ENCODE data around the gene MUC4.
"Not testable (repeated sequence)": the region's sequence is repeated elsewhere in the genome, so short reads cannot be mapped to it uniquely, and the experiment has no call there.

The MUC4 gene

GRCh38 chr3:195806211-195806915 lies 5.4 kb downstream of the MUC4 start:
- no peak for DNase-seq (ENCODE audit: insufficient read length, low spot score)
- no peak for TF ChIP-seq POLR2A (IDR thresholded peaks at IDR 0.05; ENCODE audit: low read depth, low read length)
- TF ChIP-seq POU2F2 (IDR thresholded peaks at IDR 0.05; ENCODE audit: low read depth, low read length) = no peak
- TF ChIP-seq PAX5 (IDR thresholded peaks at IDR 0.05; ENCODE audit: insufficient read depth, low read length, severe bottlenecking) = no peak
- FAIRE-seq = no peak

- not testable (repeated sequence) for FAIRE-seq; DNase-seq (ENCODE audit: insufficient read length, low spot score)
Measured at GRCh38 chr3:195805588-195805987, 6.1 kb downstream of the MUC4 start.

GRCh38 chr3:195805181-195805580 lies 6.5 kb downstream of the MUC4 start:
- FAIRE-seq = no peak
- no peak for DNase-seq (ENCODE audit: insufficient read length, low spot score)
- no peak for TF ChIP-seq POLR2AphosphoS5 (IDR thresholded peaks at IDR 0.05; ENCODE audit: low read depth, low read length)
- no peak for TF ChIP-seq POLR2A (IDR thresholded peaks at IDR 0.05; ENCODE audit: low read depth, low read length)
- no peak for TF ChIP-seq TAF1 (IDR thresholded peaks at IDR 0.05; ENCODE audit: low read depth, low read length)
- no peak for TF ChIP-seq PAX5 (IDR thresholded peaks at IDR 0.05; ENCODE audit: insufficient read depth, low read length, severe bottlenecking)
- no peak for TF ChIP-seq POU2F2 (IDR thresholded peaks at IDR 0.05; ENCODE audit: low read depth, low read length)
- TF ChIP-seq SPI1 (IDR thresholded peaks at IDR 0.05; ENCODE audit: low read depth, low read length) = no peak

DNA sequence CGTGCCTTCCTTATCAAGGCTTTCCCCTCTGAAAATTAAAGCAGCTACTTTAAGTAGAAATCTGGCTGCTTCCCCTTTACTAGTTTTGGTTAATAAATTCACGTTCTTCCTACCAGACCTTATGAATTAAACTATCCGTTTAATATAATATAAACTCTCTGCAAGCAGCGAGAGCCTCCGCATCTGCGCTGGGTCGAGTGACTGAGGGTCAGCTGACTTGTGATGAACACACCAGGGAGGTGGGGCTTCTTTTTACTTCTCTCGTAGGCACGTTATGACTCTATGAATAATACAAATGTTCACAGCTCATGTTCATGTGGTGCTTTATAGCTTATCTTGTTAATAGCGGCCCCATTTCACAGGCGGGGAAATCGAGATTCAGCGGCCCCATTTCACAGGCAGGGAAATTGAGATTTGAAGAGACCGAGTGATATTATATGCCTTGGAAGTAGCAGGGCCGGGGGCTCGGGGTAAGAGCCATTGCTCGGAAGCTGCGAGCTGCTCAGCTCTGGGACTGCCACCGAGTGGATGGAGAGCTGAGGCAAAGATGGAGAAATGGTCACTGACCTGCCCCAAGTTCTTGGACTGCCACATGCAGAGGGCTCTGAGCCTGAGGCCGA lies 8.3 kb downstream of the MUC4 start:
- TF ChIP-seq POLR2A (IDR thresholded peaks at IDR 0.05; ENCODE audit: low read depth, low read length) = no peak
- DNase-seq (ENCODE audit: insufficient read length, low spot score) (no peak), FAIRE-seq (no peak)

- FAIRE-seq = no peak
- TF ChIP-seq POLR2A (IDR thresholded peaks at IDR 0.05; ENCODE audit: low read depth, low read length) (no peak), POU2F2 (IDR thresholded peaks at IDR 0.05; ENCODE audit: low read depth, low read length) (no peak), POLR2AphosphoS5 (IDR thresholded peaks at IDR 0.05; ENCODE audit: low read depth, low read length) (no peak), TAF1 (IDR thresholded peaks at IDR 0.05; ENCODE audit: low read depth, low read length) (no peak), PAX5 (IDR thresholded peaks at IDR 0.05; ENCODE audit: insufficient read depth, low read length, severe bottlenecking) (no peak)
- no peak for DNase-seq (ENCODE audit: insufficient read length, low spot score)
Measured at GRCh38 chr3:195802795-195803194, 8.9 kb downstream of the MUC4 start.

DNA sequence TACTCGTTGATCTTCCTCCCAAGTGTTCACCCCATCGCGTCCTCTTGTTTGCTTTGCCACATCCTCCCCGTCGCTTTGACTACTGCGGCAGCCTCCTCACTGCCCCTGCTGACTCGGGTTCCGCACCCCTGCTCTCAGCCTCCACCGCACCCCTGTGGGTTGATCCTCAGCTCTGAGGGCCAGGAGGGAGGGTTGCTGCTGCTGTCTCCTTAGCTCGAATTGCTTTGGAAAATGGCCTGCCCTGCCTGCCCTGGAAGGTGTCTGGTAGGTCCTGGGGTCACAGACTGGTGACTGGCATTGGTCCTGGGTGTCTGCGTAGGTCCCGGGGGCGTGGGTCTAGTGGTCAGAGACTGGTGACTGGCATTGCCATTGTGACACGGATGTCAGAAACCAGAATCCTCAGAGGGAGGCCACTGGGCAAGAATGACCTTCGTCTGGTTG lies 9.4 kb downstream of the MUC4 start:
- DNase-seq (ENCODE audit: insufficient read length, low spot score) (no peak), FAIRE-seq (no peak)
- no peak for TF ChIP-seq TAF1 (IDR thresholded peaks at IDR 0.05; ENCODE audit: low read depth, low read length)
- TF ChIP-seq PAX5 (IDR thresholded peaks at IDR 0.05; ENCODE audit: insufficient read depth, low read length, severe bottlenecking) = peak; percentile 41

- TF ChIP-seq POLR2AphosphoS5 (IDR thresholded peaks at IDR 0.05; ENCODE audit: low read depth, low read length) = no peak
- no peak for TF ChIP-seq TAF1 (IDR thresholded peaks at IDR 0.05; ENCODE audit: low read depth, low read length)
- TF ChIP-seq POLR2A (IDR thresholded peaks at IDR 0.05; ENCODE audit: low read depth, low read length) = no peak
- TF ChIP-seq SPI1 (IDR thresholded peaks at IDR 0.05; ENCODE audit: low read depth, low read length) = no peak
- TF ChIP-seq PAX5 (IDR thresholded peaks at IDR 0.05; ENCODE audit: insufficient read depth, low read length, severe bottlenecking) = no peak
- TF ChIP-seq POU2F2 (IDR thresholded peaks at IDR 0.05; ENCODE audit: low read depth, low read length) = no peak
Measured at GRCh38 chr3:195801251-195802183, 10.2 kb downstream of the MUC4 start.

GRCh38 chr3:195800240-195800639 lies 11.5 kb downstream of the MUC4 start:
- DNase-seq (ENCODE audit: insufficient read length, low spot score) = no peak
- no peak for FAIRE-seq
- TF ChIP-seq POLR2A (IDR thresholded peaks at IDR 0.05; ENCODE audit: low read depth, low read length) = no peak

More at GRCh38 chr3:195801251-195802183, 10.2 kb downstream of the MUC4 start:
- no peak for DNase-seq (ENCODE audit: insufficient read length, low spot score)
- FAIRE-seq = no peak

GRCh38 chr3:195796795-195797194 lies 14.9 kb downstream of the MUC4 start:
- TF ChIP-seq TAF1 (IDR thresholded peaks at IDR 0.05; ENCODE audit: low read depth, low read length) (no peak), POLR2A (IDR thresholded peaks at IDR 0.05; ENCODE audit: low read depth, low read length) (no peak), POLR2AphosphoS5 (IDR thresholded peaks at IDR 0.05; ENCODE audit: low read depth, low read length) (no peak), PAX5 (IDR thresholded peaks at IDR 0.05; ENCODE audit: insufficient read depth, low read length, severe bottlenecking) (no peak), POU2F2 (IDR thresholded peaks at IDR 0.05; ENCODE audit: low read depth, low read length) (no peak), SPI1 (IDR thresholded peaks at IDR 0.05; ENCODE audit: low read depth, low read length) (no peak)
- FAIRE-seq (no peak), DNase-seq (ENCODE audit: insufficient read length, low spot score) (no peak)

GRCh38 chr3:195794708-195795107 lies 17.0 kb downstream of the MUC4 start:
- DNase-seq (ENCODE audit: insufficient read length, low spot score) (no peak), FAIRE-seq (no peak)
- TF ChIP-seq TAF1 (IDR thresholded peaks at IDR 0.05; ENCODE audit: low read depth, low read length) (no peak), POLR2A (IDR thresholded peaks at IDR 0.05; ENCODE audit: low read depth, low read length) (no peak), POLR2AphosphoS5 (IDR thresholded peaks at IDR 0.05; ENCODE audit: low read depth, low read length) (no peak), PAX5 (IDR thresholded peaks at IDR 0.05; ENCODE audit: insufficient read depth, low read length, severe bottlenecking) (no peak), POU2F2 (IDR thresholded peaks at IDR 0.05; ENCODE audit: low read depth, low read length) (no peak), SPI1 (IDR thresholded peaks at IDR 0.05; ENCODE audit: low read depth, low read length) (no peak)

- DNase-seq (ENCODE audit: insufficient read length, low spot score); FAIRE-seq: not testable (repeated sequence)
Measured at GRCh38 chr3:195792621-195793020, 19.1 kb downstream of the MUC4 start.

Measured in GM12891 (cell line).